K562 (cell line): ENCODE data around the gene ZBTB25. TPM values are rescaled to one million over a fixed set of nuclear protein-coding genes. Genes with fewer than 3 reads are reported as not detected.

ENCODE experiments used
- CXXC5 ChIP-seq: fragments of 250-450 bp; sonication (Bioruptor Pico); IDR thresholded peaks from 2 replicates; pipeline ENCODE4 v1.8.0; 2022; ENCODE audit warnings: inconsistent platforms, mild to moderate bottlenecking, moderate library complexity
- GATAD2B ChIP-seq: fragments of 450-650 bp; IDR thresholded peaks from 2 replicates; pipeline ENCODE4 v1.6.1; 2017; ENCODE audit warnings: mild to moderate bottlenecking, borderline replicate concordance
- ILK ChIP-seq: fragments of 450-650 bp; IDR thresholded peaks from 2 replicates; pipeline ENCODE4 v1.6.1; 2016; ENCODE audit warnings: missing genetic modification characterization, low read depth, mild to moderate bottlenecking, missing compliant biosample characterization, moderate library complexity, borderline replicate concordance
- KLF1 ChIP-seq: fragments of 450-650 bp; IDR thresholded peaks from 2 replicates; pipeline ENCODE4 v1.6.1; 2016; ENCODE audit warnings: missing genetic modification characterization, missing compliant biosample characterization
- MBD1 ChIP-seq: fragments of 250-450 bp; sonication (Bioruptor Pico); IDR thresholded peaks from 2 replicates; pipeline ENCODE4 v1.8.0; 2022; ENCODE audit warnings: inconsistent platforms
- NFYB ChIP-seq: IDR thresholded peaks from 2 replicates; pipeline ENCODE4 v1.6.1; 2011; ENCODE audit warnings: mild to moderate bottlenecking, moderate library complexity; ENCODE audit not compliant: insufficient read length; ENCODE audit errors: extremely low read depth
- NR2C1 ChIP-seq, 2 experiments: fragments of 450-650 bp; IDR thresholded peaks; 2 replicates each; pipeline ENCODE4 v1.6.1; 2017; ENCODE audit warnings: mild to moderate bottlenecking in 2 of 2, antibody characterized with exemption in 1 of 2, inconsistent platforms in 1 of 2, missing compliant biosample characterization in 1 of 2, missing genetic modification characterization in 1 of 2
- PCBP2 ChIP-seq: fragments of 200-400 bp; formaldehyde crosslinking; IDR thresholded peaks from 2 replicates; pipeline ENCODE4 v1.6.1; 2018; ENCODE audit warnings: low read length, low read depth, mild to moderate bottlenecking, moderate library complexity; ENCODE audit not compliant: poor library complexity, severe bottlenecking
- PTBP1 ChIP-seq: fragments of 200-400 bp; formaldehyde crosslinking; IDR thresholded peaks from 2 replicates; pipeline ENCODE4 v1.6.1; 2017; ENCODE audit warnings: low read depth, low read length
- RB1 ChIP-seq: fragments of 450-650 bp; IDR thresholded peaks from 2 replicates; pipeline ENCODE4 v1.6.1; 2017; ENCODE audit warnings: low read depth, mild to moderate bottlenecking
- RBBP5 ChIP-seq: fragments of 200-600 bp; sonication (generic); IDR thresholded peaks from 2 replicates; pipeline ENCODE4 v1.6.1; 2012; ENCODE audit warnings: borderline replicate concordance, mild to moderate bottlenecking, low read length, control low read depth, inconsistent platforms; ENCODE audit not compliant: insufficient read depth, poor library complexity, severe bottlenecking
- RBFOX2 ChIP-seq: fragments of 200-400 bp; formaldehyde crosslinking; IDR thresholded peaks from 2 replicates; pipeline ENCODE4 v1.6.1; 2017; ENCODE audit warnings: low read depth, mild to moderate bottlenecking, low read length, moderate library complexity
- RFX7 ChIP-seq: fragments of 250-450 bp; sonication (Bioruptor Pico); IDR thresholded peaks from 2 replicates; pipeline ENCODE4 v1.5.1; 2021; ENCODE audit warnings: mild to moderate bottlenecking
- TSHZ1 ChIP-seq: fragments of 250-450 bp; sonication (Bioruptor Pico); IDR thresholded peaks from 2 replicates; pipeline ENCODE4 v1.4.0; 2020; ENCODE audit warnings: mild to moderate bottlenecking, moderate library complexity
- ZBTB5 ChIP-seq: fragments of 450-650 bp; IDR thresholded peaks from 2 replicates; pipeline ENCODE4 v1.6.1; 2017; ENCODE audit warnings: antibody characterized with exemption
- ZNF121 ChIP-seq: sonication (generic); formaldehyde crosslinking; conservative IDR thresholded peaks from 2 replicates; pipeline ENCODE4 v1.8.0; 2022; ENCODE audit warnings: missing genetic modification reagents
- ZNF347 ChIP-seq: fragments of 450-650 bp; formaldehyde crosslinking; IDR thresholded peaks from 2 replicates; pipeline ENCODE4 v1.4.0; 2020; ENCODE audit warnings: low read depth, mild to moderate bottlenecking, moderate library complexity
- ZNF41 ChIP-seq: fragments of 250-450 bp; sonication (Bioruptor Pico); conservative IDR thresholded peaks from 2 replicates; pipeline ENCODE4 v1.4.0; 2020; ENCODE audit warnings: mild to moderate bottlenecking
- ZNF584 ChIP-seq: fragments of 200-800 bp; sonication (Bioruptor generic); IDR thresholded peaks from 2 replicates; pipeline ENCODE4 v1.6.1; 2016; ENCODE audit warnings: low read depth, mild to moderate bottlenecking, missing genetic modification characterization, missing compliant biosample characterization
- polyA plus RNA-seq, 8 experiments: library from polyadenylated mRNA; depleted of rRNA in 4 of 8; stranded (reverse) in 5 of 8; unstranded in 3 of 8; fragments of >200 nt; fragmentation: Nextera tagmentation in 2 of 8; fragmentation: Illumina TruSeq in 1 of 8; extraction: Ambion mirVana in 2 of 8; extraction: Trizol in 1 of 8; gene quantifications; 2 replicates each; pipeline versions ENCODE4 v1.2.1 to v1.2.3, GENCODE V29; 2011 to 2014; ENCODE audit warnings: inconsistent platforms in 1 of 8, missing spikeins in 1 of 8
- total RNA-seq, 7 experiments: library from RNA; depleted of rRNA in 6 of 7; stranded (reverse); fragments of >200 nt in 6 of 7; fragmentation: Illumina TruSeq in 2 of 7; extraction: Trizol in 2 of 7; gene quantifications; 2 replicates each; pipeline versions ENCODE4 v1.2.1 to v1.2.3, GENCODE V29; 2011 to 2021; ENCODE audit warnings: low replicate concordance in 1 of 7

The ZBTB25 gene
- total and polyA plus RNA-seq, 9 of the 15 experiments (the other 6 are each of a cell fraction or from before 2014, with no cell fraction given) = 0.61 to 3.9 (median 2.3) TPM

GRCh38 chr14:64465191-64465822 lies 38.3 kb downstream of the ZBTB25 start, which contains the start of gene AKAP5 (continued):
- no peak for TF ChIP-seq ZBTB5
- no peak for TF ChIP-seq PTBP1
- no peak for TF ChIP-seq TSHZ1 (CRISPR knock-in tag)
- peak; percentile 72 for TF ChIP-seq CXXC5 (CRISPR knock-in tag)
- no peak for TF ChIP-seq KLF1 (tag)
- no peak for TF ChIP-seq ZNF121 (CRISPR knock-in tag)
- TF ChIP-seq GATAD2B = 0 out of 2 replicates have a peak, but pooled peaks have one; percentile 44
- no peak for TF ChIP-seq ZNF41 (CRISPR knock-in tag)
- TF ChIP-seq ILK (tag) = no peak
- TF ChIP-seq NFYB = peak; percentile 42
- TF ChIP-seq PCBP2 = no peak
- peak; percentile 40; the same call in 1 of the 2 replicates for TF ChIP-seq RBFOX2
- no peak for TF ChIP-seq MBD1 (CRISPR knock-in tag)
- TF ChIP-seq RBBP5 = peak; percentile 54
- TF ChIP-seq NR2C1 (IDR thresholded peaks at IDR 0.05) = no peak
- no peak for TF ChIP-seq NR2C1 (tag; IDR thresholded peaks at IDR 0.05)
- TF ChIP-seq RFX7 (CRISPR knock-in tag) = no peak
- no peak for TF ChIP-seq ZNF584 (CRISPR knock-in tag)
- TF ChIP-seq ZNF347 (CRISPR knock-in tag) = no peak
- peak; percentile 46; the same call in 1 of the 2 replicates for TF ChIP-seq RB1
